HCT116 (cell line): ENCODE data around the gene TRPM7. TPM values are rescaled to one million over a fixed set of nuclear protein-coding genes. Genes with fewer than 3 reads are reported as not detected.

Source experiments
- ATAC-seq: fragments of 200-7000 bp; cut with Tn5 transposase; 2 replicates; pipeline ENCODE4 v1.9.1; 2020; ENCODE audit warnings: mild to moderate bottlenecking, moderate library complexity
- BruUV-seq: library from RNA; stranded (reverse); fragments of 400-500 nt; replicated peaks from 2 replicates; lab custom pipeline; 2021; lab: Mats Ljungman, UMichigan
- CTCF ChIA-PET: fragments of 300-600 bp; sonication (Branson Sonifier 250); formaldehyde crosslinking; loops from one replicate; lab custom pipeline; 2021; ENCODE audit warnings: antibody characterized with exemption; lab: Charles Lee
- POLR2A ChIA-PET: fragments of 300-600, 350-600 bp; sonication (Branson Sonifier 250); formaldehyde crosslinking; loops from one replicate; lab custom pipeline; 2021; ENCODE audit warnings: antibody characterized with exemption; lab: Charles Lee
- RAD21 ChIA-PET, 2 experiments: fragments of 300-600 bp; sonication (Branson Sonifier 250); formaldehyde crosslinking; loops; one replicate each; lab custom pipeline; 2023; ENCODE audit warnings: low total read pairs in 2 of 2; ENCODE audit not compliant: uncharacterized antibody in 2 of 2, unreplicated experiment in 2 of 2, low non-redundant PET in 1 of 2; lab: Charles Lee
- DNase-seq: peaks from one replicate; pipeline ENCODE4 v3.0.0-alpha.2; 2010; ENCODE audit warnings: low read depth, low spot score
- H2AFZ ChIP-seq: fragments of 200-600 bp; shearing (Covaris generic), sonication (generic); 2 replicates; pipeline ENCODE4 v1.6.1; 2017; ENCODE audit warnings: low read depth, mixed run types, mixed read lengths, antibody characterized with exemption, low read length; ENCODE audit not compliant: poor library complexity, severe bottlenecking
- H3K27ac ChIP-seq: 2 replicates; pipeline ENCODE4 v1.5.1; 2012; ENCODE audit warnings: low read depth, low read length
- H3K27me3 ChIP-seq: fragments of 200-600 bp; sonication (generic); 2 replicates; pipeline ENCODE4 v1.6.1; 2016; ENCODE audit warnings: mixed run types, low read length, mixed read lengths; ENCODE audit not compliant: insufficient read depth
- H3K36me3 ChIP-seq, 2 experiments: fragments of 200-500 bp in 1 of 2; fragments of 200-600 bp in 1 of 2; sonication (Bioruptor generic) in 1 of 2; sonication (generic) in 1 of 2; 2 replicates each; pipeline versions ENCODE4 v1.5.1 to v1.6.1; 2014 to 2016; ENCODE audit warnings: low read length in 2 of 2, inconsistent platforms in 1 of 2, mixed read lengths in 1 of 2, mixed run types in 1 of 2; ENCODE audit not compliant: insufficient read depth in 2 of 2, control insufficient read depth in 1 of 2
- H3K4me1 ChIP-seq, 2 experiments: fragments of 200-600 bp in 1 of 2; sonication (generic) in 1 of 2; 2 replicates each; pipeline versions ENCODE4 v1.5.1 to v1.6.1; 2012 to 2017; ENCODE audit warnings: low read length in 2 of 2, inconsistent platforms in 1 of 2, mild to moderate bottlenecking in 1 of 2, mixed read lengths in 1 of 2, mixed run types in 1 of 2, moderate library complexity in 1 of 2; ENCODE audit not compliant: insufficient read depth in 2 of 2, control insufficient read depth in 1 of 2
- H3K4me2 ChIP-seq: fragments of 200-600 bp; sonication (generic); 2 replicates; pipeline ENCODE4 v1.6.1; 2017; ENCODE audit warnings: mixed run types, low read length, mixed read lengths
- H3K4me3 ChIP-seq, 2 experiments: fragments of 200-600 bp in 1 of 2; sonication (generic) in 1 of 2; replicated peaks in 1 of 2; 2 replicates each; pipeline ENCODE4 v1.5.1; 2011 to 2016; ENCODE audit warnings: low read length in 2 of 2, control low read depth in 1 of 2, low read depth in 1 of 2, mild to moderate bottlenecking in 1 of 2, mixed read lengths in 1 of 2, mixed run types in 1 of 2
- H3K79me2 ChIP-seq: fragments of 200-600 bp; sonication (generic); 2 replicates; pipeline ENCODE4 v1.6.1; 2017; ENCODE audit warnings: mild to moderate bottlenecking, mixed run types, low read length, moderate library complexity, mixed read lengths; ENCODE audit not compliant: insufficient read depth
- H3K9ac ChIP-seq: fragments of 200-600 bp; sonication (generic); 2 replicates; pipeline ENCODE4 v1.6.1; 2016; ENCODE audit warnings: low read length, mixed read lengths
- H3K9me2 ChIP-seq: fragments of 200-600 bp; sonication (generic), shearing (Covaris generic); 2 replicates; pipeline ENCODE4 v1.6.1; 2017; ENCODE audit warnings: mixed run types, mild to moderate bottlenecking, moderate library complexity; ENCODE audit not compliant: insufficient read depth
- H3K9me3 ChIP-seq, 2 experiments: fragments of 200-500 bp in 1 of 2; fragments of 200-600 bp in 1 of 2; sonication (Bioruptor generic) in 1 of 2; sonication (generic) in 1 of 2; 2 replicates each; pipeline ENCODE4 v1.6.1; 2014 to 2017; ENCODE audit warnings: low read length in 2 of 2, mixed read lengths in 2 of 2, inconsistent platforms in 1 of 2, low read depth in 1 of 2, mild to moderate bottlenecking in 1 of 2, mixed run types in 1 of 2, moderate library complexity in 1 of 2; ENCODE audit not compliant: control insufficient read depth in 1 of 2, insufficient read depth in 1 of 2
- H4K20me1 ChIP-seq: fragments of 200-600 bp; sonication (generic), shearing (Covaris generic); 2 replicates; pipeline ENCODE4 v1.6.1; 2017; ENCODE audit warnings: mixed run types, mild to moderate bottlenecking, moderate library complexity; ENCODE audit not compliant: insufficient read depth
- CEBPB ChIP-seq: IDR thresholded peaks from 2 replicates; pipeline ENCODE4 v1.6.1; 2012; ENCODE audit warnings: low read depth
- POLR2AphosphoS5 ChIP-seq: IDR thresholded peaks from 2 replicates; pipeline ENCODE4 v1.6.1; 2011; ENCODE audit warnings: mild to moderate bottlenecking, low read depth, low read length, moderate library complexity
- RAD21 ChIP-seq: IDR thresholded peaks from 2 replicates; pipeline ENCODE4 v1.6.1; 2012; ENCODE audit warnings: low read depth, mild to moderate bottlenecking
- SP1 ChIP-seq: IDR thresholded peaks from 2 replicates; pipeline ENCODE4 v1.6.1; 2012; ENCODE audit warnings: low read depth
- SRF ChIP-seq: IDR thresholded peaks from 2 replicates; pipeline ENCODE4 v1.6.1; 2012; ENCODE audit warnings: low read depth
- TCF7L2 ChIP-seq: IDR thresholded peaks from 2 replicates; pipeline ENCODE4 v1.7.0; 2011; ENCODE audit warnings: borderline replicate concordance, inconsistent platforms; ENCODE audit not compliant: insufficient read depth, insufficient read length; ENCODE audit errors: extremely low read depth
- YY1 ChIP-seq: IDR thresholded peaks from 2 replicates; pipeline ENCODE4 v1.6.1; 2011; ENCODE audit warnings: low read length, low read depth, moderate library complexity, mild to moderate bottlenecking; ENCODE audit not compliant: insufficient replicate concordance; ENCODE audit errors: extremely low read depth
- ZNF274 ChIP-seq: fragments of 200-500 bp; sonication (Bioruptor generic); IDR thresholded peaks from 2 replicates; pipeline ENCODE4 v1.6.1; 2014; ENCODE audit warnings: mild to moderate bottlenecking, low read depth, low read length, inconsistent platforms
- intact Hi-C: fragments of 100-400 bp; cut with micrococcal nuclease; formaldehyde crosslinking; loops from 2 replicates; pipeline ENCODE4 v1.10.0; 2022
- total RNA-seq: library from RNA; stranded (reverse); gene quantifications from one replicate; pipeline ENCODE4 v1.2.1, GENCODE V29; 2021; ENCODE audit not compliant: unreplicated experiment
- TF ChIP-seq, protein P1 (sequence below): IDR thresholded peaks from 2 replicates; pipeline ENCODE4 v1.6.1; 2012
- TF ChIP-seq, protein P2 (sequence below): IDR thresholded peaks from 2 replicates; pipeline ENCODE4 v1.6.1; 2011; ENCODE audit warnings: mild to moderate bottlenecking, low read length, moderate library complexity; ENCODE audit not compliant: insufficient replicate concordance; ENCODE audit errors: extremely low read depth

The TRPM7 gene
- total RNA-seq, 1 experiment from 2014 or later, result 26.3 TPM

DNA sequence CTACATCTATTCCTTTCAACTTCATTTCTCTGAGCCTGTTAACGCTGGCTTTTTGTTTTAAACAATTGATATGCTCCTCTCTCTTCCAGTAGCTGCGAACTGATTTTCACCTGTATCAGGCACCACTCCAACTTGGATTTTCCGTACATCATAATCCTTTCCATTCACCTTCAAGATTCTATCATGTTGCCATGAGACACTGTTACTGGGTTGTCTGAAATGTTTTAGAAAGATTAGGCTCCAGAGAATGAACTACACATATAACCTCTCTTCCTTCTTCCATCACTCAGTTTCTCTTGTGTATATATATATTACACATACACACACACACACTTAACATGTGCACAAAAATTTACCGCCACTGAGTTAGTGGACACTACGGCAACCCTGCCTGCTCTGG lies 140.0 kb downstream of the TRPM7 start, which contains the start of gene USP50:
TSS of gene USP50 (minus strand) at position 101 of the 400 bp plus-strand sequence. CDS start 141 bp downstream, outside the sequence.
- no TSS peak for BruUV-seq
- Histone ChIP-seq H3K9ac (no peak within 1 kb of the TSS), H3K27ac (no peak within 1 kb of the TSS), H3K4me2 (no peak within 1 kb of the TSS), H3K36me3 (no peaks in the 10 kb centered on the region), H3K27me3 (no peaks in the 10 kb centered on the region), H3K9me3 (no peaks in the 10 kb centered on the region), H3K79me2 (no peaks in the 10 kb centered on the region), H3K4me3 (no peak within 1 kb of the TSS), H4K20me1 (no peaks in the 10 kb centered on the region), H3K4me1 (no peaks in the 10 kb centered on the region), H3K9me2 (no peaks in the 10 kb centered on the region), H2AFZ (no peak within 1 kb of the TSS)
- ChIA-PET POLR2A (no interaction called here), CTCF (no interaction called here), RAD21 (no interaction called here)
- TF ChIP-seq, protein P1, sequence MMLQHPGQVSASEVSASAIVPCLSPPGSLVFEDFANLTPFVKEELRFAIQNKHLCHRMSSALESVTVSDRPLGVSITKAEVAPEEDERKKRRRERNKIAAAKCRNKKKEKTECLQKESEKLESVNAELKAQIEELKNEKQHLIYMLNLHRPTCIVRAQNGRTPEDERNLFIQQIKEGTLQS, result no peak
- TF ChIP-seq RAD21 (no peak), ZNF274 (no peak), YY1 (no peak), TCF7L2 (no peak), CEBPB (no peak), POLR2AphosphoS5 (no peak), SP1 (no peak), SRF (no peak)
- TF ChIP-seq, protein P2, sequence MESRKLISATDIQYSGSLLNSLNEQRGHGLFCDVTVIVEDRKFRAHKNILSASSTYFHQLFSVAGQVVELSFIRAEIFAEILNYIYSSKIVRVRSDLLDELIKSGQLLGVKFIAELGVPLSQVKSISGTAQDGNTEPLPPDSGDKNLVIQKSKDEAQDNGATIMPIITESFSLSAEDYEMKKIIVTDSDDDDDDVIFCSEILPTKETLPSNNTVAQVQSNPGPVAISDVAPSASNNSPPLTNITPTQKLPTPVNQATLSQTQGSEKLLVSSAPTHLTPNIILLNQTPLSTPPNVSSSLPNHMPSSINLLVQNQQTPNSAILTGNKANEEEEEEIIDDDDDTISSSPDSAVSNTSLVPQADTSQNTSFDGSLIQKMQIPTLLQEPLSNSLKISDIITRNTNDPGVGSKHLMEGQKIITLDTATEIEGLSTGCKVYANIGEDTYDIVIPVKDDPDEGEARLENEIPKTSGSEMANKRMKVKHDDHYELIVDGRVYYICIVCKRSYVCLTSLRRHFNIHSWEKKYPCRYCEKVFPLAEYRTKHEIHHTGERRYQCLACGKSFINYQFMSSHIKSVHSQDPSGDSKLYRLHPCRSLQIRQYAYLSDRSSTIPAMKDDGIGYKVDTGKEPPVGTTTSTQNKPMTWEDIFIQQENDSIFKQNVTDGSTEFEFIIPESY, result no peak
- ATAC-seq, result no peak
- intact Hi-C loops, result no loop called here
- no peak for DNase-seq
